ENCODE measurements around the gene AMMECR1.

AMMECR1 gene

GRCh38 chrX:110145854-110146253 is 172.0 kb downstream of the AMMECR1 start:
- Histone ChIP-seq H3K4me1 (peaks cover 4% of the 10 kb centered on the region), H3K9me3 (ENCODE audit: control insufficient read depth, low read length) (no peaks in the 10 kb centered on the region), H3K4me3 (ENCODE audit: low read depth, low read length) (no peak overlapping the region), H3K9ac (no peak overlapping the region), H3K36me3 (ENCODE audit: control insufficient read depth, insufficient read depth, low read length) (no peaks in the 10 kb centered on the region), H3K27me3 (ENCODE audit: control insufficient read depth, insufficient read depth, low read length) (no peaks in the 10 kb centered on the region), H3K4me2 (ENCODE audit: low read length) (no peak overlapping the region), H3K27ac (no peak overlapping the region), H3K79me2 (no peaks in the 10 kb centered on the region), H2AFZ (peak overlapping the region; percentile 33)
- peak; percentile 52 for TF ChIP-seq CTCF (IDR thresholded peaks at IDR 0.05)

GRCh38 chrX:110145311-110145710 is 172.6 kb downstream of the AMMECR1 start:
- Histone ChIP-seq H3K36me3 (ENCODE audit: control insufficient read depth, insufficient read depth, low read length) (no peaks in the 10 kb centered on the region), H3K79me2 (no peaks in the 10 kb centered on the region), H3K9ac (no peak overlapping the region), H3K9me3 (ENCODE audit: control insufficient read depth, low read length) (no peaks in the 10 kb centered on the region), H3K27me3 (ENCODE audit: control insufficient read depth, insufficient read depth, low read length) (no peaks in the 10 kb centered on the region), H3K4me2 (ENCODE audit: low read length) (no peak overlapping the region), H3K4me3 (ENCODE audit: low read depth, low read length) (no peak overlapping the region), H3K27ac (no peak overlapping the region), H3K4me1 (peaks cover 4% of the 10 kb centered on the region), H2AFZ (no peak overlapping the region)
- no peak for TF ChIP-seq CTCF (IDR thresholded peaks at IDR 0.05)
